Keratinocyte (primary cell): ENCODE measurements around the gene NFATC3.

Experiments
- EZH2 ChIP-seq: IDR thresholded peaks from one replicate; pipeline ENCODE4 v1.6.1; 2012; ENCODE audit warnings: inconsistent platforms, mild to moderate bottlenecking, low read length, moderate library complexity
- TF ChIP-seq, protein P1 (sequence below), 3 experiments: IDR thresholded peaks in 1 of 3; conservative IDR thresholded peaks in 1 of 3; optimal IDR thresholded peaks in 1 of 3; 2 replicates in 2 of 3; 3 replicates in 1 of 3; pipeline versions ENCODE3 to v1.5.1; 2011; ENCODE audit warnings: low read length in 3 of 3, mild to moderate bottlenecking in 3 of 3, moderate library complexity in 2 of 3, control low read depth in 1 of 3, inconsistent platforms in 1 of 3; ENCODE audit not compliant: insufficient read depth in 2 of 3; ENCODE audit errors: extremely low read depth in 1 of 3

DNA sequence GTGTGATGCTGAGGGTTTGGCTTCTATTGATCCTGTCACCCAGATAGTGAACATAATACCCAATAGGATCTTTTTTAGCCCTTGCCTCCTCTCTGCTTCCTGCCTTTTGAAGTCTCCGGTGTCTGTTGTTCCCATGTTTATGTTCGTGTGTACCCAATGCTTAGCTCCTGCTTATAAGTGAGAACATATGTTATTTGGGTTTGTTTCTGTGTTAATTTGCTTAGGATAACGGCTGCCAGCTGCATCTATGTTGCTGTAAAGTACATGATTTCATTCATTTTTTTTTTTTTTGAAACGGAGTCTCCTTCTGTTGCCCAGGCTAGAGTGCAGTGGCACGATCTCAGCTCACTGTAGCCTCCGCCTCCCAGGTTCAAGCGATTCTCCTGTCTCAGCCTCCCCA, 39.1 kb upstream of the NFATC3 start:
- no peak for TF ChIP-seq EZH2
- TF ChIP-seq, protein P1, sequence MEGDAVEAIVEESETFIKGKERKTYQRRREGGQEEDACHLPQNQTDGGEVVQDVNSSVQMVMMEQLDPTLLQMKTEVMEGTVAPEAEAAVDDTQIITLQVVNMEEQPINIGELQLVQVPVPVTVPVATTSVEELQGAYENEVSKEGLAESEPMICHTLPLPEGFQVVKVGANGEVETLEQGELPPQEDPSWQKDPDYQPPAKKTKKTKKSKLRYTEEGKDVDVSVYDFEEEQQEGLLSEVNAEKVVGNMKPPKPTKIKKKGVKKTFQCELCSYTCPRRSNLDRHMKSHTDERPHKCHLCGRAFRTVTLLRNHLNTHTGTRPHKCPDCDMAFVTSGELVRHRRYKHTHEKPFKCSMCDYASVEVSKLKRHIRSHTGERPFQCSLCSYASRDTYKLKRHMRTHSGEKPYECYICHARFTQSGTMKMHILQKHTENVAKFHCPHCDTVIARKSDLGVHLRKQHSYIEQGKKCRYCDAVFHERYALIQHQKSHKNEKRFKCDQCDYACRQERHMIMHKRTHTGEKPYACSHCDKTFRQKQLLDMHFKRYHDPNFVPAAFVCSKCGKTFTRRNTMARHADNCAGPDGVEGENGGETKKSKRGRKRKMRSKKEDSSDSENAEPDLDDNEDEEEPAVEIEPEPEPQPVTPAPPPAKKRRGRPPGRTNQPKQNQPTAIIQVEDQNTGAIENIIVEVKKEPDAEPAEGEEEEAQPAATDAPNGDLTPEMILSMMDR (optimal IDR thresholded peaks at IDR 0.05 in 1 of 3, IDR thresholded peaks at IDR 0.05 in 1 of 3, conservative IDR thresholded peaks at IDR 0.05 in 1 of 3; ENCODE audit: extremely low read depth in 1 of 3, insufficient read depth in 2 of 3, low read length in 3 of 3), result no peak
